ENCODE data around the gene TAPBP.

DNA sequence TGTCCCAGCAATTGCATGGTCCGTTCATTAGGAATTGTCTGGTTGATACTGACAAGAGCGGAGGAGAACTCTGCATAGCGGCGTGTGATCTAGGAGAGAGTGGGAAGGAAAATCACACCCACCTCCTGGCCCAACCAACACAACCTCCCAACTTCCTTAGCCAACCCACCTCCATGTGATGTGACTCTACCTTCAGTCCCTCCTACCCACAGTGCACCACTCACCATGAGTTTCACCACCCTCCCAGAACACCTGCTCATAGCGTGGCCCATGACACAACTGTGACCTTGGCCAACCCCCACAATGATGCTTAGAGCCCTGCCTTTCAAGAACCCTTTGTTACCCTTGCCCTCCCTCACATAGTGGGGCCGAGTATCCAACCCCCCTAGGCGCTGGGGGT is 49.9 kb downstream of the TAPBP start:
- TF ChIP-seq, protein P1, sequence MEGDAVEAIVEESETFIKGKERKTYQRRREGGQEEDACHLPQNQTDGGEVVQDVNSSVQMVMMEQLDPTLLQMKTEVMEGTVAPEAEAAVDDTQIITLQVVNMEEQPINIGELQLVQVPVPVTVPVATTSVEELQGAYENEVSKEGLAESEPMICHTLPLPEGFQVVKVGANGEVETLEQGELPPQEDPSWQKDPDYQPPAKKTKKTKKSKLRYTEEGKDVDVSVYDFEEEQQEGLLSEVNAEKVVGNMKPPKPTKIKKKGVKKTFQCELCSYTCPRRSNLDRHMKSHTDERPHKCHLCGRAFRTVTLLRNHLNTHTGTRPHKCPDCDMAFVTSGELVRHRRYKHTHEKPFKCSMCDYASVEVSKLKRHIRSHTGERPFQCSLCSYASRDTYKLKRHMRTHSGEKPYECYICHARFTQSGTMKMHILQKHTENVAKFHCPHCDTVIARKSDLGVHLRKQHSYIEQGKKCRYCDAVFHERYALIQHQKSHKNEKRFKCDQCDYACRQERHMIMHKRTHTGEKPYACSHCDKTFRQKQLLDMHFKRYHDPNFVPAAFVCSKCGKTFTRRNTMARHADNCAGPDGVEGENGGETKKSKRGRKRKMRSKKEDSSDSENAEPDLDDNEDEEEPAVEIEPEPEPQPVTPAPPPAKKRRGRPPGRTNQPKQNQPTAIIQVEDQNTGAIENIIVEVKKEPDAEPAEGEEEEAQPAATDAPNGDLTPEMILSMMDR (IDR thresholded peaks at IDR 0.05) = no peak
- no peak for TF ChIP-seq HDAC2 (IDR thresholded peaks at IDR 0.05)
- TF ChIP-seq, protein P2, sequence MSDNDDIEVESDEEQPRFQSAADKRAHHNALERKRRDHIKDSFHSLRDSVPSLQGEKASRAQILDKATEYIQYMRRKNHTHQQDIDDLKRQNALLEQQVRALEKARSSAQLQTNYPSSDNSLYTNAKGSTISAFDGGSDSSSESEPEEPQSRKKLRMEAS (IDR thresholded peaks at IDR 0.05) = no peak
- TF ChIP-seq PHF8 (IDR thresholded peaks at IDR 0.05; ENCODE audit: borderline replicate concordance, low read depth) = no peak
- TF ChIP-seq HMGXB4 (CRISPR knock-in tag; IDR thresholded peaks at IDR 0.05; ENCODE audit: borderline replicate concordance) = no peak
